GM21825 (cell line): ENCODE results near the gene EGFL8.
"Not testable (repeated sequence)": the region's sequence is repeated elsewhere in the genome, so short reads cannot be mapped to it uniquely, and the experiment has no call there.

Experiments
- ATAC-seq: cut with Tn5 transposase; IDR thresholded peaks from one replicate; pipeline ENCODE4 v1.9.1; 2021; ENCODE audit warnings: mild to moderate bottlenecking, moderate library complexity; ENCODE audit not compliant: unreplicated experiment

EGFL8 gene

DNA sequence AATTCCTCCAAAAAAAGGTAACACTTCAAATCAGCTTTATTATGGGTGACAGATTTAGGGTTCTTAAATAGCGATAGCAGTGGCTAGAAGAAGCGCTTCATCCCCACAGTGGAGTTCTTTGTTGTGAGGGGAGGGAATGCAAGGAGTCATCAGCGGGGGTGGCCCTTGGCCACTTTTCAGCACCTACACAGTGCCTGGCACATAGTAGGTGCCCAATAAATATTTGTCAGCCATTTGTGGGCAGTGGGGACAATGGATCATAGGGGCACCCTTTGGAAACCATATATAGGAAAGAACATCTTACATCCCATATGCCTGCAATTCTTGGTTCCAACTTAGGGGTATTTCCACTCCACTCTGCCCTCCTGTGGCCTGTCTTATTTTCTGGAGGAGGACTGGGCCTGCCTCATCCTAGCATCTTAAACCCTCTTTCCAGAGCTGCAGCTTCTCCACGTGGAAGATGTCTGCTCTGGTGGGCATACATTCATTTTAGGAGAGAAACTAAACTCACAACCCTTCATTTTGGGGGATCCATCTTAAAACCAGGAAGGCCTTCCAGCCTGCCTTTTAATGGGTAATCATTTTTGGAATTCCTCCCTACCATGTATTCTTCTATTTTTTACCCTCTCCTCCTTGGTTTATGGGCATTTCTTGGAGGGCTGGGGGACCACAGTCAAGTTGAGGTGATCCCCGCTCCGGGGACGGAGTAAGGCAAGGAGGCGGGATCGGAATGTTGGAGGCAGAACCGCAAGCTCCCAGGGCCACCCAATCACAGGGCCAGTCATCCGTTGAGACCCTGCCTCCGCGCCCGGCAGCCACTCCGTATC lies 30.6 kb downstream of the EGFL8 start:
- no peak for ATAC-seq

- ATAC-seq, result peak; percentile 65
Observed at GRCh38 chr6:32195652-32195901, 31.2 kb downstream of the EGFL8 start.

- peak; percentile 16 for ATAC-seq
Observed at GRCh38 chr6:32195902-32196681, 31.7 kb downstream of the EGFL8 start.

DNA sequence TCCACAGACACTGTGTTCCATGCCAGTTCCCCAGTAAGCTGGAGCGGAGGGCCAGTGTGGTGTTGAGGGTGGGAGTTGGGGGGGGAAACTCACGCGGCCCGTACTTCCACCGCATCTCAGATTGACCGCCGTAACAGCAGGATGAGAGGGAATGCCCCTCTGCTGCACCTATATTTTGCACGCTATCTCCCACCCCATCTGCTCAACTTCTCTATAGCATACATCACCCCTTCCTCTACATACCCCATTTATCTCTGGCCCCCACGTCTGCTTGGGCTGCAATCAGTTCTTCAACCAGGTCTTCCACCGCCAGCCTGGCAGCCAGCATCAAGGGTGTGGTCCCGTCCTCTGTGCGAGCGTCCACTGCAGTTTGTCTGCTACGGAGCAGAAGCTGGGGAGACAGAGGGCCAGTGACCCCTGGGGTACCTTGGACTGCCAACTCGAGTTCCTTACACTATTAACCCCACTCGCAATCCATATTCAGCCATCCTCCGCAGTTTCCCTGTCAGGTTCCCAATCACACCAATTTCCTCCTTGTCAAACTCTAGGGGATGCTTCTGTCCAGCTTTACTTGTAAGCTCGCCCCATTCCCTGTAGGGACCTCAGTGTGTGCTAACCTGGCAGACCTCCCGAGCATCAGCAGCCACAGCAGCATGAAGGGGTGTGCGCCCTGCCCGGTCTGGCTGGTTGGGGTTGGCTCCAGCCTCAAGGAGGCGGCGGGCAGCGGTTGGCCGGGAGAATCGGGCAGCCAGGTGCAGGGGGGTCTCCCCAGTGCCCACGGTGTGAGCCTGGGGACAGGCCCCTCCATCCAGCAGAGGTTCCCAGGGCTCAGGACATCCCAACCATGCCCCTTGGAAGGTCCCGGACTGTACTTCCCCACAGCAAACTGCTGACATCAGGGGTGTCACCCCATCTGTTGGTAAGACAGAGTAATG lies 32.6 kb downstream of the EGFL8 start:
- no peak for ATAC-seq

- ATAC-seq, result no peak
Observed at GRCh38 chr6:32198345-32198696, 33.9 kb downstream of the EGFL8 start.

- ATAC-seq, result no peak
Observed at GRCh38 chr6:32198866-32199265, 34.5 kb downstream of the EGFL8 start.

GRCh38 chr6:32200711-32201475 lies 36.5 kb downstream of the EGFL8 start:
- no peak for ATAC-seq

GRCh38 chr6:32202186-32202585 lies 37.8 kb downstream of the EGFL8 start:
- no peak for ATAC-seq

DNA sequence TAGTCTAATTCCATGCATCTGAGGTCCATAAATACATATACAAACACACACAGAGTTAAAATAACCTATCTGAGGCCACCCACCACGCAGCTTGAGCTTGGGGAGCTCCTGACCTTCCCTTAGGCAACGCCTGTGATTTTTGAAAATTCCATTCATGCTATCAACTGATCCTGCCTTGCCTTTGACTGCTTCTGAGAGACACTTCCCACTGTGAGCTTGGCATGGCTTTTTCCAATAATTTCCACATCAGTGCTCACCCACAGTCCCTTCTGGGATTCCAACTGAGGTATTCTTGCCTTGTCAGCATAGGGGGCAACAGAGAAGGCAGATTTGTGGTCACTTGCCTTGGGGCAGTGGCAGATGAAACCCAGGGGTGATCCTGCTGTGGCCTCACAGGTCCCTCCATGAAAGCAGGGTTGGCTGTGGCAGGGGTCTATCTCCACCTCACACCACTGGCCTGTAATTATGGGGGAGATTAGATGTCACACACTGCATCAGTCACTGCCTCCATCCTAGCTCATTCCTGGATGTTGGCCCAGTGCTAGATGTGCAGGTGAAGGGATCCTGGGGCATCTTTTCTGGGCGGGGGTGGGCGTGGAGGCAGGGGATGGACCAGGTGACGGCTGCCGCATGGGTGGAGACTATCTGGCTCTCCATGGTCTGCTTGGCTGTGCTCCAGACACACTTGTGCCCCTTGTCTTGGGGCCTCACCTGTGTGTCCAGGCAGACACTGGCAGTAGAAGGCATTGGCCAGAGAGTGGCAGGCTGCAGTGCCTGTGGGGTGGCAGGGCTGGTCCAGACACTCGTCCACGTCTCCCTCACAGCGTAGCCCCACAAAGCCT lies 39.3 kb downstream of the EGFL8 start:
- ATAC-seq, result no peak

GRCh38 chr6:32204268-32204715 lies 39.9 kb downstream of the EGFL8 start:
- ATAC-seq, result no peak

DNA sequence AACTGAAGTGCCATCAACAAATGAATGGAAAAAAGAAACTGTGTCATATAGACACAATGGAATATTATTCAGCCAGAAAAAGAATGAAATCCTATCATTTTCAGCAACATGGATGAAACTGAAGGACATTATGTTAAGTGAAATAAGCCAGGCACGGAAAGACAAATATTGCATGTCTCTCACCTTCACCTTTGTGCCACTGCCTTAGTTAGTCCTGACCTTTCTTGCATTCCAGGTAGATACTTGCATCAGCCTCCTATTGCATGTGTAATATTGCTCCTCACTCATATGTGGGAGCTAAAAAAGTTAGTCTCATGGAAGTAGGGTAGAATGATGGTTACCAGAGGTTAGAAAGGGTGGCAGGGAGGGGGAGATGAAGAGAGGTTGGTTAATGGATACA lies 44.6 kb downstream of the EGFL8 start:
- ATAC-seq, result no peak

GRCh38 chr6:32210191-32210601 lies 45.8 kb downstream of the EGFL8 start:
- ATAC-seq, result no peak

DNA sequence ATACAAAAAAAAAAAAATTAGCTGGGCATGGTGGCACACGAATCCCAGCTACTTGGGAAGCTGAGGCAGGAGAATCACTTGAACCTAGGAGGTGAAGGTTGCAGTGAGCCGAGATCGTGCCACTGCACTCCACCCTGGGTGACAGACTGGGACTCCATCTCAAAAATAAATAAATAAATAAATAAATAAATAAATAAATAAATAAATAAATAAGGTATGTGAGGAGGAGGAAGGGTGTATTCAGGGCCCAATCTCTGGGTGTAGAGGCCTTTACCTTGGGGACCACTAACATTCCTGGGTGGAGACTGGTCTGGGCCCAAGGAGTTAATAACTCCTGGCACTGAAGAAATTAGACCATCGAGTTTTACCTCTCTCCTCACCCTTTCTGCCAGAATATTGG lies 47.0 kb downstream of the EGFL8 start:
- ATAC-seq, result not testable (repeated sequence)

GRCh38 chr6:32212076-32212760 lies 47.8 kb downstream of the EGFL8 start:
- no peak for ATAC-seq

GRCh38 chr6:32213649-32214048 lies 49.3 kb downstream of the EGFL8 start:
- ATAC-seq, result no peak

- no peak for ATAC-seq
Observed at GRCh38 chr6:32214126-32214525, 49.7 kb downstream of the EGFL8 start.

- ATAC-seq, result no peak
Observed at GRCh38 chr6:32215617-32216016, 51.2 kb downstream of the EGFL8 start.

- no peak for ATAC-seq
Observed at GRCh38 chr6:32216285-32216684, 51.9 kb downstream of the EGFL8 start.

GRCh38 chr6:32216998-32217397 lies 52.6 kb downstream of the EGFL8 start:
- no peak for ATAC-seq
